NCI-H2107 (cell line): ENCODE data around the gene WDR45B.
A peak's percentile ranks its signal among the peaks of the same experiment; 100 is the strongest.

Experiments used
- DNase-seq: peaks from one replicate; lab custom pipeline; 2025; lab: John Stamatoyannopoulos, UW

The WDR45B gene

DNA sequence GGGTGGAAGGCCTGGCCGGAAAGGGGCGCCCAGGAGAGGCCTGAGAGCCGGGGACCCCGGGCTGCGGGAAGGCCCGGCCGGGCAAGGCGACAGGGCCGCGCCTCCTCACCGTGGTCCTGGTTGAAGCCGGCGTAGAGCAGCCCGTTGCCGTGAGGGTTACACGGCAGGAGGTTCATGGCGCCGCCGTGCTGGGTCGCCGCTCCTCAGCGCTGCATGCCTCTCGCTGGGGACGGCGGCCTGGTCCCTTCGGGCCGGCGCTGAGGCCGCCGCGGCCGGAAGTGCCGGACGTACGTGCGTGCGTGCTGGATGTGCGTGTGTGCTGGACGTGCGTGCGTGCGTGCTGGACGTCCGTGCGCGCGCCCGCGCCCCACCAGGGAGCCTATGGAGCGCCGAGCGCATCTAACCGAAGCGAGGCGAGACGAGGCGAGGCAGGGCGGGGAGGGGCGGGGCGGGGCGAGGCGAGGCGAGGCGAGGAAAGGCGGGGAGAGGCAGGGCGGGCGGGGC is at the start of gene WDR45B:
Gene WDR45B, minus strand, starts transcription at position 280 of the 504 bp plus-strand sequence. Its CDS starts 104 bp downstream, at position 176.
- peak; percentile 96 for DNase-seq

DNA sequence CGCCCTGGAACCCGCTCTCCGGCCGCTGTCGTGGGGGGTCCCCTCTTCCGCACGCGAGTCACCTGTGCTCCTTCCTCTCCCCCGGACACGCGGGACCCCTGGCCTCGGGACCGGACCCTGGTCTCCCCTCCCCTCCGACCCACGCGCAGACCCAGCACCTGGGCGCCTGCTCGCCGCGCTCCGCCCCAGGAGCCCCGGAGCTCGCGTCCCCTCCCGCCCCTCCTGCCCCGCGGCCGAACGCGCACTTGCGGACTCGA is 49.5 kb upstream of the WDR45B start:
- no peak for DNase-seq

DNA sequence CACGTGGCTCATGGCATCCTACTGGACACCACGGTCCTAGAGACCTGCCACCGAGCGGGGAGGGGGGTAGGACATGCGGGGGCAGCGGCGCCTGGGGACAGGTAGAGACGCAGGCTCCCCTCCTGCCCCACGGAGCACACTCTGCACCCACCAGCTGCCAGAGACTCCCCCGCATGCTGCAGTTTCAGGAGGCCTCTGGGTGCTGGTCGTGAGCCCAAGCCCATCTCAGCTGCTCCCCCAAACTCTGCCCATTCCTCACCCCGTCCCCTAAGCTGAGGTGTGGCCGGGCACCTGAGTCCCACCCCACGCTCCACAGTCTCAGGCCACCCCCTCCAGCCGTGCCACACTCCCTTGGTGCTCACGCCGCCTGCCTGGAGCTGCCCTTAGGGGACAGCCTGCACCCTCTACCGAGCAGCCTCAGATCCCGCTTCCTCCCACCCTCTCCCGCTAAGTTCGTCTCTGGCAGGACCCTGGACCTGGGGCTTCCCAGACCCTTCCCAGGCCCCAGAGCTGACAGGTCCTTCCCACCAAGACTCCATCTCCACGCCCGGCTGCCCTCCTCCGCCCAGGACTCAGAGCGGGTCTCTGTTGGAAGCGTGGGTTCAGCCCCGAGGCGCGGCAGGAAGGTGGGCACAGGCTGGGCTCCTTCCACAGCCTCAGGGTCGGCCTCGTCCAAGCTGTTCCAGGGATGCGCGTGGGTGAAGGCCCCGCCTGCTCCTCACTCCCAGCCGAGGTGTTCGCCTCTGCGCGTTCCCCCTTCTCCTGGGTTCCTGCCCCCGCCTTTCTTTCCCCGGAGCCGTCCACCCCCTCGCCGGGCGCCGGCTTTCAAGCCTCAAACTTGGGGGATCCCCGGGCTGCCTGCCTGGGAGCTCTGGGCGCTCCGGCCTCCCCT is 48.9 kb upstream of the WDR45B start:
- DNase-seq = no peak

DNA sequence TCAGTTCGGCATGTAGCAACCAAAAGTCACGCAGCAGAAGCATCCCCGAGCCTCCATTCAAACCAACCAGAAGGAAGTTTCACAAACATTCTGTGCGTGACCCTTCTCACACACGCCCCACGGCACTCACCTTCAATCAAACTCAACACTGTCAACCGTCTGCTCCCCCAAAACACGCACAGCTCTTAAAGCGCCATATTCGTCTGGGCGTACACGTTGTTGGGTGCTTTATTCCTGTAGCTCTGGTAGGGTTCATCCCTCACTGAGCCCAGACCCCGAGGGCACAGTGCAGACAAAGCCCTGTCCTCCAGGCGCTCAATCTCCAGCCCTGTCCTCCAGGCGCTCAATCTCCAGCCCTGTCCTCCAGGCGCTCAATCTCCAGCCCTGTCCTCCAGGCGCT is 48.0 kb upstream of the WDR45B start:
- DNase-seq = no peak

DNA sequence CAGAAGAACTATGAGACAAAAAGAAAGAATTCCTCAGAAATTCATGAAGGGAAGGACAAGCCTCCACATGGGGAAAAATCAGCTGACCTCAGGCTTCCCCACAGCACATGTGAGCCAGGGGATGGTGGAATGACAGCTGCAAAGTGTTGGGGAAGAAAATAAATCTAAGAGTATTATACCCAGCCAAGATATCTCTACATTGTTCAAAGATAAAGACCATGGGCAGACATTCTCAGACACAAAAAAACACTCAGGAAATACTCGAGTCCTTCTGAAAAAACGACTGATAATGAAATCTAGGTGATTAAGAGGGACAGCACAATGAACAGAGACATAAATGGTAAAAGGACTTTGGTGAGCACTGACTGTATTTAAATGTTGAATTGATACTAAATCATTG is 46.4 kb upstream of the WDR45B start:
- no peak for DNase-seq

DNA sequence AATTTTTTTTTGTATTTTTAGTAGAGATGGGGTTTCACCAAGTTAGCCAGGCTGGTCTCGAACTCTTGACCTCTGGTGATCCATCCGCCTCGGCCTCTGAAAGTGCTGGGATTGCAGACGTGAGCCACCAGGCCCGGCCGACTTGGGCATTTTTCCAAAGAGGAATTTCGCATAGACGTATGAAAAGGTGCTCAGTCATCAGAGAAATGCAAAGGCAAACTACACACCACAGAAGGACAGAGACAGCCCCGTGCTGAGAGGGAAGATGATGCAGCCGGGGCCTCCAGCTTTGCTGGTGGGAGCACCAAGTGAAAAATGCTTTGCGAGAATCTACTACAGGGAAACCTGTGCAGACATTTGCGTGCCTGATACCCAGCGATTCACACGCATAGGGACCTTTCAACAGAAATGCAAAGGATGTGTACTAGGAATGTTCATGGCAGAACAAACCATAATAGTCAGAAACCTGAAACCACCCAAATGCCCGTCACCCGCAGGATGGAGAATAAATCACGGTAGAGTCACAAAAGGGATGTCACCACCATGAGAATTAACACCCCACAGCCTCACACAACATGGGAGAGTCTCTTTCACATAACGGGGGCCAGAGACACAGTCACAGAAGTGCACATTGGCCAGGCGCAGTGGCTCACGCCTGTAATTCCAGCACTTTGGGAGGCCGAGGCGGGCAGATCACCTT is 45.1 kb upstream of the WDR45B start:
- no peak for DNase-seq

DNA sequence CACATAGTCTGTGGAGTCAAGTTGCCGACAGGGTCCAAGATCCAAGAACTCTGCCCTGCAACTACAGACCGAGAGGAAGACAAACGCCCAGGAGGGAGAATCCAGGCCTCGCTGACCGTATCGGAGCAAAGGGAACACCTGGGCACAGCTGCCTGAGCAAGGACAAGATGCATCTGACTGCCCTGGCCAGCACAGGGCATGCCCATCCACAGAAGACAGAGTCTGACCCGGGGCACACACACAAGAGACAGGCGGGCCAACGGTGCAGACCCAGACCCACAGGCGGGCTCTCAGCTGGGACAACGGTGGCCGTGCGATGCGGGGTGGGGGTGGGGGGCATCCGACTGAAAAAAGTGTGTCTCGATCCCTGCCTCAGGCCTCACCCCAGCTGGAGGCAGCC is 44.0 kb upstream of the WDR45B start:
- DNase-seq = no peak

DNA sequence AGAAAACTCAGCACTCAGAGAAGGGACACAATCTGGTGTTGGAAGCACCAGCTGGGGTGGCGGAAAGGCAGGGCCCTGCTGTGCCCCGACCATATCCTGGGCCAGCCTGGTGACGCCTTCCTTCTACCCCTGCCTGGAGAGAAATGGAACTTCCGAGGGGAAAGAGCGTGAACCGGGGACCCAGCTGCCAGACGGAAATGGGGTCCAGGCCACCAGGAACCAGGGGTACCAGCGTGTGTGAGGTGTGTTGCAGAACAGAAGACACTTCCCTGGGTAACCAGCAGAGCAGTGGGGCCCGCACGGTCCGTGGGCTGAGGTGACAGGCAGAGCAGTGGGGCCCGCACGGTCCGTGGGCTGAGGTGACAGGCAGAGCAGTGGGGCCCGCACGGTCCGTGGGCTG is 43.5 kb upstream of the WDR45B start:
- DNase-seq = no peak

DNA sequence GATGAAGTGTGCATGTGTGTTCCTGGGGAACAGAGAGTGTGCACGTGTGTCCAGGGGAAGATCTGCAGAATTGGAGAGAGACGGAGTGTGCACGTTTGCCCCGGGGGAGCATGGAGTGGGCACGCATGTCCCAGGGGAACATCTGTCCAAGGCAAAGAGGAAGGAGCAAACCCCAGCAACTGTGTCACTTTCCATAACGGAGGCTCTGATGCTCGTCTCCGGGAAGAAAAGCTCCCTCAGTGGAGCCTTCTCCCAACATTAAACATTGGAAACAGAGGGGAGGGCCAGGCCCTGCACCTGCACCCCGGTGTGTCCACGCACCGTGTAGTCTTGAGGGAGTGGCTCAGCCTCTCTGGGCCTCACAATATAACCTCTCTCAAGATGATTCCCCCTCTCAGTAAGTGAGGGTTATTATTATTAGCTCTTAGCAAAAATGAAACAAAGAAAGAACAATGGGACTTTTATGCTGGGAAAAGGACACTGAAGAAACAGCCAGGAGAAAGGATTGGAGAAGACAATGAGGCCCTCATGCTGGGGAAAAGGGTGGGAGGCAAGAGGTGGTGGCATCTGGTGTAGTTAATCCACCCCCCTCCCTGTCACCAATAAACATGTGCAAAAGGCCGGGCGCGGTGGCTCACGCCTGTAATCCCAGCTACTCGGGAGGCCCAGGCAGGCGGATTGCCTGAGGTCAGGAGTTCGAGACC is 42.7 kb upstream of the WDR45B start:
- DNase-seq = no peak

DNA sequence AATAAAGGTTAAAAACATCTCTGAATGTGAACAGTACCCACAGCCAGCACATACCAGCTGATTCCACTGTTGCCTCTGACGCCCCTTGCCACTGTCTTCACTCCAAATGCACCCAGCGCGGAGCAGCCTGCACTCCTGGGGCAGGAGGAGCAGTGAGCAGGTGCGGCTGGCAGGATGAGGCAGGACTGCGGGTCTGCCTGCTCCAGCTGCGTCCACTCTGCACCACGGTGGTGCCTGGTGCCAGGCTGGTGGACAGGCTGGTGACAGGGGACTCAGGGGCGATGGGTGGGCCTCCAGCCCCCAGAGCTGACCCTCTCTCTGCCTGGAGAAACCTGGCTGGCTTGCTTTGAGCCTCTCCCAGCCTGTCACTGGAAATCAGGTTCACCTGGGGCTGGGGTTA is 40.8 kb upstream of the WDR45B start:
- DNase-seq = no peak

DNA sequence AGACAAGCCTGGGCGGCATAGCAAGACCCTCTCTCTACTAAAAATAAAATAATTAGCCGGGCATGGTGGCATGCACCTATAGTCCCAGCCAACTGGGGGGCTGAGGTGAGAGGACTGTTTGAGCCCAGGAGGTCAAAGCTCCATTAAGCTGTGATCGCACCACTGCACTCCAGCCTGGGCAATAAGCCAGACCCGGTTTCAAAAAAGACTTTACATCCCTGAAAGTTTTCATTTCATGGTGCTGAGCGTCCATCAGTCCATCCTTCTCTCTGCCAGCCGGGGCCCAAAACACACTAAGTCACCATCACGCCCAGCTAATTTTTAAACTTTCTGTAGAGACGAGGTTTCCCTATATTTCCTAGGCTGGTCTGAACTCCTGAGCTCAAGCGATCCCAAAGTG is 39.6 kb upstream of the WDR45B start:
- DNase-seq = no peak

DNA sequence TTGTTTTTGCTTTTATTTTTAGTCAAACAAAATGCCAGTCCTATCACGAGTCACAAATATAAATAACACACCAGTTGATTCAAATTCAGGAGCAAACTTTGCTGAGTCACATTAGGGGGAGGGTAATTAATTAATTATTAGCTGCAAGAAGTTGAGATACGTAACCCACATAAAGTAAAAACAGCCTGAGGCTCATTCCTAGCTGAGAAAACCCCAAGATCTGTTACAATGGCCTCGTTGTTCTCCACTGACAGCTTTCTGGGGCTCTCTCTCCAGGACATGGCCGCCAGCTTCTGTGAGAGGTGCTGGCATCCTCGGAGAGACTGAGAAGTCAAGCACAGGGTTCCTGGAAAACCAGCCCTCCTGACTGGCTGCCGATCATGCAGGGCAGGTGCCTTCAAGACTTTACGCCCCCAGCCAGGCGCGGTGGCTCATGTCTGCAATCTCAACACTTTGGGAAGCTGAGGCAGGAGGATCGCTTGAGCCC is 39.2 kb upstream of the WDR45B start:
- DNase-seq = no peak

DNA sequence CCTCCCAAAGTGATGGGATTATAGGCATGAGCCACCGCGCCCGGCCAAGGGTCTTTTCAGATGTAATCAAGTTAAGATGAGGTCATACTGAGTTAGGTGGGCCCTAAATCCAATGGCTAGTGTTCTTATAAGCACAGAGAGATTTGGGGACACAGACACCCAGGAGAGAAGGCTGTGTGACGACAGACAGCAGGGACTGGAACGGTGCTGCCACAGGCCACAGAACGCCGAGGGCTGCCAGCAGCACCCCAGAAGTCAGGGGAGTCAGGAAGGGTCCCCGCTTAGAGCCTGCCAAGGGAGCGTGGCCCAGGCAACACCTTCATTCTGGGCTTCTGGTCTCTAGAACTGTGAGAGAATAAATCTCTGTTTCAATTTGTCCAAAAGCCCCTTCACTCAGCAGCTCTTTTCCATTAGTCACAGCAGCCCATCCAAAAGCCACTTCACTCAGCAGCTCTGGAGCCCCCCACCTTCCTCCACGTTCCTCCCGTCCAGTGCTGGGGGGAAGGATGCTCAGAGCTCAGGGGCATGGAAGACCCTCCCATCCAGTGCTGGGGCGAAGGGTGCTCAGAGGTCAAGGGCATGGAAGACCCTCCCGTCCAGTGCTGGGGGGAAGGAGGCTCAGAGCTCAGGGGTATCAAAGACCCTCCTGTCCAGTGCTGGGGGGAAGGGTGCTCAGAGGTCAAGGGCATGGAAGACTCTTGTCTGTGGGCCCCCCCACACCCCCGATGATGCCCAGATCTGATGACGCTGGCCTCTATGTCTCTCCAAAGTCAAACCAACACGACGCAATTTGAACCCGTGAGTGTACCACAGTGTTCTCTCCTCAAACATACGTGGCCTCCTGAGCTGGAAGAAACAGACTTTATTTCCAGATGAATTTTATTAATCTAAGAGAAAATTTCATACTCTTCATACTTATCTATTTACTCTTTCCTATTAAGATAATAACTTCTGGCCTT is 38.4 kb upstream of the WDR45B start:
- no peak for DNase-seq

DNA sequence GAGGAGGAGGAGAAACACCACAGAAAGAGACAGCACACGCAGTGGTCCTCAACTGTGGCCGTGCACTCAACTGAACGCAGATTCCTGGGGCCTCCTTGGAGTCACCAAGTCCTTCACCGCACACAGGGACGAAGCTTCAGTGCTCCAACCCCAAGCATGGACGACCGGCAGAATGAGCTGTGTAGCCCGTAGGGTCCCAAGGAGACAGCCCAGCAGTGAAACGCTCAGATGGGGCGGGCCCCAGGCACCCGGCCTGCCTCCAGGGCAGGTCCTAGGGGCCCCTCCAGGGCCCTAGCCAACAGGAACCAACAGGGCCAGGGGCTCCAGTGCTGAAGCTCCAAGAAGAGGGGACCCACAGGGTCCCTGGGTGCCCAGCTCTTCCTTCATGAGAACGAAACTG is 37.0 kb upstream of the WDR45B start:
- DNase-seq = no peak

DNA sequence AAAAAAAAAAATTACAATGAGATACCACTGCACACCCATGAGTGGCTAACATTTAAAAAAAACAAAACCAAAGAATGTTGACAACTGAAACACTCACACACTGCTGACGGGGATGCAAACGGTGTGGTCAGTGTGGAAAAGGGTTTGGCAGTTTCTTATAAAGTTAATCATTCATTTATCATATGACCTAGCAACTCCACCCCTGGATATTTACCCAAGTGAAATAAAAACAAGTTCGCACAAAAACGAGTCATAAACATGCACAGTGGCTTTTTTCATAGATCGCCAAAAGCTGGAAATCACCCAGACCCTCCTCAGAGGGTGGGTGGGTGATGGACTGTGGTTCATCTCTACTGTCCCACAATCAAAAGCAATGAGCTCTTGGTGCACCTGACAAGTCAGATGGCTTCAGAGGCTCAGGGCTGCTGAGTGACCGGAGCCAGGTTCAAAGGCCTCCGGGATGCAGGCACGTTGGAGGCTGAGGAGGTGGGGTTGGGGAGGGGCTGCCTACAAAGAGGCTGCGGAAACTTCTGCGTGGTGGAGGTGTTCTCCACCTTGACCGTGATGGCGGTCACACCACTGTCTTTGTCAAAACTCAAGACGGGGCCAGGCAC is 36.1 kb upstream of the WDR45B start:
- DNase-seq = no peak

DNA sequence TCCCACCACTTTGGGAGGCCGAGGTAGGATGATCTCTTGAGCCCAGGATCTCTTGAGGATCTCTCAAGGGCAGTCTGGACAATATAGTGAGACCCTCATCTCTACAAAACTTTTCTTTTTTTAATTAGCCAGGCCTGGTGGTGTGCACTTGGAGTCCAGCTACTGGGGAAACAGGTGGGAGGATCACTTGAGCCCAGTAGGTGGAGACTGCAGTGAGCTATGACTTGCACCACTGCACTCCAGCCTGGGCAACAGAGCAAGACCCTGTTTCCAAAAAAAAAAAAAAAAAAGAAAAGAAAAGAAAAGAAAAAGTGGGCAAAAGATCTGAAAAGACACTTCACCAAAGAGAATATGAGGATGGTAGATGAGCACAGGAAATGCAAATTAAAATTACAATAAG is 35.3 kb upstream of the WDR45B start:
- DNase-seq = no peak

DNA sequence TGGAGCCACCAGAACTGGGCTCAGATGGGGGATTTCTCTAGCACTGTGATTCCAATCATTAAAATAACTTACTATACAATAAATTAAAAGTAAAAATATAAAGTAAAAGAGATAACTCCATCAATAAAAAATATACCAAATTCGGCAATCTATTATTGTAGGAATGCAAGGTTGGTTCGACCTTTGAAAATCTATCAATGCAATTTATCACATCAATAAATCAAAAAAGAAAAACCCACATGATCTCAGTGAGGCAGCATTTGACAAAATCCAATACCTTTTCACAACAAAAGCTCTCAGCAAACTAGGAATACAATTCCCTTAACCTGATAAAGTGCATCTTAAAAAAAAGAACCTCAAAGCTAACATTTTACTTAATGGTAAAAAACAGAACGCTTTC is 33.3 kb upstream of the WDR45B start:
- no peak for DNase-seq

DNA sequence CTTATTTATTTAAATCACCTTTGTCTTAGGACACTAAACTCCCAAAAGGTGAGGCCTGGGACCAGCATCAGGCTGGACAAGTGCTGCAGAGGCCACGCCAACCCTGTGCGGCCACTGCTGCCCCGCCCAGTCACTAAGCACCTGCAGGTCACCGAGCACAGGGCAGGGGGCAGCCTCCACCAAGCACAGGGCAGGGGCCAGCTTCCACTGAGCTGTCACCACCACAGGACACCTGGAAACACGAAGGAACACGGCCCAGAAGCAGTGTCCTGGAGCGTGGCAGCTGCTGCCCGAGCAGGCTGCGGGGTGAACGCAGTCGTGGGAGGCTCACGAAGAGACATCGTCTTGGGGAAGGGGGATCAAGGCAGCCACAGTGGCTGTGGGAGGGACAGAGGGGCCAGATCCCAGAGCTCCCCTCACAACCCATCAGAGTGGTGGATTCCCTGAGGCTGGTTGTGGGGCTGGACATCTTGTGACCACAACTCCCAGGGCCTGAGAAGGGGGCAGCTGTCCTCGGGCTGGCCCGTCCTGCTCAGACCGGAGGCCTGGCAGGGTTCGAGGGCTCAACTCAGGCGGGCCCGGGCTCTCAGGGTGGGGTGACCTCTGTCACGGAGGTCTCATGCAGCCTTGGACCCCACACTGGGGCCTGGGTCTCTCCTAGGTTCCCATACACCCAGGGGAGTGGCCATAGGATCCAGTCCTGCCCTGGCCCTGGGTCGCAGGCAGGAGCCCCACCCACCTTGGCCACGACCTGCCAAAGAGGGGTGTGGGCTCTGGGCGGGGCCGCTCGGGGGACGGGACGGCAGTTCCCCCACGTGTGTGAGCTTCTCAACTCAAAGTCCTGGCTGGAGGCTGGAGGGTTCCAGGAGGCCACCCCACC is 31.6 kb upstream of the WDR45B start:
- no peak for DNase-seq

DNA sequence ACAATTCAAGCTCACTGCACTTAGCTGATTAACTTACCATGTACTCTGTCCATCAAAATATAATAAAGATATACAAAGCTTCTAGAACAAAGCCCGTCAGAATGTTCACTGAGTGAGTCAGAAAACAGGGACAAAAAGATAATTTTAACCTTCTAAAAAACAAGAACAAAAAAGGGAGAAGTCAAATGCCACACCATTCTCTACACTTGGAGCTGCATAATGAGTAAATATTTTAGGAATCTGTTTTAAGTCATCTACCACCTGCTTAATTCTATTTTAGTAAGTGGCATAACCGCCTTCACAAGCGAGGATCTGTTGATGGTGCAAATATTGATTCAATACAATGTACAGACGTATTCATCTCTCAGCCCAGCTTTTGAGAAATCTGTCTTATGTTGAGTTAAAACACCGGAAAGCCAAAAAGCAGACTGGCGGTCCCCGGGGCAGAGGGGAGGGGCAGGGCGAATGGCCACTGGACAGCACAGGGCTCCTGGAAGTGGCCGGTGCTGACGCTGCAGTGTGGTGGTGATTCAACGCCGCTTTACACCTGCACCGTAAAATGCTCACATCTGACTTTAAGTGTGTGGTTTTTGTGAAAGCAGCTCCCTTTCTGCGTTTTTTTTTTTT is 30.1 kb upstream of the WDR45B start:
- no peak for DNase-seq
